A549 (cell line): ENCODE measurements around the gene IL18BP. TPM values are rescaled to one million over a fixed set of nuclear protein-coding genes. Genes with fewer than 3 reads are reported as not detected.

ENCODE experiments used
- ATAC-seq, 2 experiments: fragments of 200-7000 bp in 1 of 2; fragments of >200 bp in 1 of 2; cut with Nextera tagmentation in 1 of 2; cut with Tn5 transposase in 1 of 2; 3 replicates each; pipeline versions ENCODE4 v1.8.0 to v1.9.1; 2018 to 2020; ENCODE audit warnings: mild to moderate bottlenecking in 1 of 2, moderate library complexity in 1 of 2
- CTCF ChIA-PET: fragments of 300-600 bp; sonication (Branson Sonifier 250); formaldehyde crosslinking; extraction: SDS; loops from one replicate; lab custom pipeline; 2021; ENCODE audit warnings: antibody characterized with exemption, inconsistent platforms; lab: Yijun Ruan, JAX
- POLR2A ChIA-PET: fragments of 350-600 bp; formaldehyde crosslinking; extraction: SDS; loops from one replicate; lab custom pipeline; 2021; ENCODE audit warnings: antibody characterized with exemption, inconsistent platforms; lab: Yijun Ruan, JAX
- DNase-seq, 2 experiments: peaks; one replicate each; pipeline versions ENCODE4 v3.0.0 to v3.0.0-alpha.2; 2011 to 2016; ENCODE audit warnings: low read depth in 1 of 2, low spot score in 1 of 2
- FAIRE-seq: peaks from 2 replicates; lab custom pipeline; 2011; peaks lifted over from hg19 to GRCh38; lab: Jason Lieb, UNC
- H3K27ac ChIP-seq, 2 experiments: fragments of >200 bp; sonication (Bioruptor Twin); formaldehyde crosslinking; 3 replicates each; pipeline ENCODE4 v1.5.1; 2016 to 2017
- H3K4me1 ChIP-seq: fragments of >200 bp; sonication (Bioruptor Twin); formaldehyde crosslinking; 3 replicates; pipeline ENCODE4 v1.6.1; 2016
- H3K4me2 ChIP-seq: fragments of >200 bp; sonication (Bioruptor Twin); formaldehyde crosslinking; 3 replicates; pipeline ENCODE4 v1.6.1; 2016
- H3K4me3 ChIP-seq: fragments of >200 bp; sonication (Bioruptor Twin); formaldehyde crosslinking; 3 replicates; pipeline ENCODE4 v1.5.1; 2016
- H3K9me3 ChIP-seq: fragments of >200 bp; sonication (Bioruptor Twin); formaldehyde crosslinking; 3 replicates; pipeline ENCODE4 v1.6.1; 2016
- CHD2 ChIP-seq: fragments of 150-350 bp; IDR thresholded peaks from 2 replicates; pipeline ENCODE4 v1.6.1; 2014; ENCODE audit warnings: low read length; ENCODE audit not compliant: partially characterized antibody
- ESRRA ChIP-seq: fragments of 150-350 bp; IDR thresholded peaks from 2 replicates; pipeline ENCODE4 v1.6.1; 2014; ENCODE audit warnings: mild to moderate bottlenecking, low read length, borderline replicate concordance
- FOSB ChIP-seq: fragments of 250-450 bp; sonication (Bioruptor Pico); IDR thresholded peaks from 2 replicates; pipeline ENCODE4 v1.5.0; 2020; ENCODE audit warnings: mild to moderate bottlenecking, moderate library complexity
- FOXS1 ChIP-seq: fragments of 250-450 bp; sonication (Bioruptor Pico); IDR thresholded peaks from 2 replicates; pipeline ENCODE4 v1.5.0; 2020; ENCODE audit warnings: mild to moderate bottlenecking, moderate library complexity
- HMGXB4 ChIP-seq: fragments of 250-450 bp; sonication (Bioruptor Pico); IDR thresholded peaks from 2 replicates; pipeline ENCODE4 v1.5.0; 2021; ENCODE audit warnings: mild to moderate bottlenecking, moderate library complexity, borderline replicate concordance
- JUN ChIP-seq, 2 experiments: fragments of >200 bp; sonication (Bioruptor Twin); formaldehyde crosslinking; IDR thresholded peaks; 2 replicates in 1 of 2; 3 replicates in 1 of 2; pipeline ENCODE4 v1.6.1; 2016 to 2017
- JUNB ChIP-seq: fragments of >200 bp; sonication (Bioruptor Twin); formaldehyde crosslinking; IDR thresholded peaks from 2 replicates; pipeline ENCODE4 v1.6.1; 2016
- KDM5A ChIP-seq: fragments of 200-600 bp; sonication (generic); IDR thresholded peaks from 2 replicates; pipeline ENCODE4 v1.6.1; 2016; ENCODE audit warnings: antibody characterized with exemption, mild to moderate bottlenecking
- MAX ChIP-seq: IDR thresholded peaks from 2 replicates; pipeline ENCODE4 v1.6.1; 2012
- MAZ ChIP-seq: fragments of 150-350 bp; IDR thresholded peaks from 2 replicates; pipeline ENCODE4 v1.6.1; 2014; ENCODE audit warnings: antibody characterized with exemption, low read depth, low read length, borderline replicate concordance
- MYC ChIP-seq: IDR thresholded peaks from 2 replicates; pipeline ENCODE4 v1.6.1; 2012; ENCODE audit warnings: mild to moderate bottlenecking, inconsistent platforms, low read length, improper control_type of control experiment, borderline replicate concordance
- PHF8 ChIP-seq: fragments of 200-600 bp; sonication (generic); IDR thresholded peaks from 2 replicates; pipeline ENCODE4 v1.6.1; 2016; ENCODE audit warnings: low read depth, mild to moderate bottlenecking, antibody characterized with exemption, moderate library complexity, borderline replicate concordance
- POLR2A ChIP-seq: IDR thresholded peaks from 2 replicates; pipeline ENCODE4 v1.6.1; 2012; ENCODE audit warnings: mild to moderate bottlenecking, low read length
- RAD21 ChIP-seq, 2 experiments: fragments of >200 bp in 1 of 2; sonication (Bioruptor Twin) in 1 of 2; formaldehyde crosslinking in 1 of 2; IDR thresholded peaks in 1 of 2; conservative IDR thresholded peaks in 1 of 2; 2 replicates in 1 of 2; 3 replicates in 1 of 2; pipeline ENCODE4 v1.6.1; 2012 to 2018; ENCODE audit warnings: inconsistent platforms in 1 of 2
- RCOR1 ChIP-seq: fragments of 150-350 bp; IDR thresholded peaks from 2 replicates; pipeline ENCODE4 v1.6.1; 2014; ENCODE audit warnings: antibody characterized with exemption, low read length, low read depth
- SREBF2 ChIP-seq: fragments of 450-650 bp; IDR thresholded peaks from 2 replicates; pipeline ENCODE4 v1.6.1; 2014; ENCODE audit warnings: mild to moderate bottlenecking, moderate library complexity
- TFCP2L1 ChIP-seq: fragments of 250-450 bp; sonication (Bioruptor Pico); IDR thresholded peaks from 2 replicates; pipeline ENCODE4 v1.5.0; 2021; ENCODE audit warnings: mild to moderate bottlenecking
- WGBS: methylation state at CpG from one replicate; pipeline ENCODE4 v1.1.6; 2017; ENCODE audit errors: missing lambda C conversion rate; 5-methylcytosine and 5-hydroxymethylcytosine counted together
- polyA plus RNA-seq, 4 experiments: library from polyadenylated mRNA; depleted of rRNA in 3 of 4; stranded (reverse); fragments of >200 nt; fragmentation: RNase III in 1 of 4; extraction: RNeasy Plus Mini Kit Qiagen cat#74134 plus additional on column Dnase treatment in 1 of 4; gene quantifications; 2 replicates in 3 of 4; 3 replicates in 1 of 4; pipeline ENCODE4 v1.2.3, GENCODE V29; 2011 to 2017
- TF ChIP-seq, protein P1 (sequence below): fragments of >200 bp; sonication (Bioruptor Twin); formaldehyde crosslinking; IDR thresholded peaks from 3 replicates; pipeline ENCODE4 v1.6.1; 2016
- TF ChIP-seq, protein P2 (sequence below): fragments of >200 bp; sonication (Bioruptor Twin); formaldehyde crosslinking; IDR thresholded peaks from 3 replicates; pipeline ENCODE4 v1.5.1; 2016
- TF ChIP-seq, protein P3 (sequence below): fragments of 200-600 bp; sonication (generic); IDR thresholded peaks from 2 replicates; pipeline ENCODE4 v1.6.1; 2016; ENCODE audit warnings: antibody characterized with exemption, mild to moderate bottlenecking, moderate library complexity
- TF ChIP-seq, protein P4 (sequence below): fragments of >200 bp; sonication (Bioruptor Twin); formaldehyde crosslinking; IDR thresholded peaks from 2 replicates; pipeline ENCODE4 v1.6.1; 2016
- TF ChIP-seq, protein P5 (sequence below): fragments of 450-650 bp; IDR thresholded peaks from 2 replicates; pipeline ENCODE4 v1.6.1; 2014; ENCODE audit warnings: antibody characterized with exemption

IL18BP gene
- polyA plus RNA-seq, 2 of the 4 experiments (the other 2 are of a cell fraction): 6.0 to 7.6 TPM

DNA sequence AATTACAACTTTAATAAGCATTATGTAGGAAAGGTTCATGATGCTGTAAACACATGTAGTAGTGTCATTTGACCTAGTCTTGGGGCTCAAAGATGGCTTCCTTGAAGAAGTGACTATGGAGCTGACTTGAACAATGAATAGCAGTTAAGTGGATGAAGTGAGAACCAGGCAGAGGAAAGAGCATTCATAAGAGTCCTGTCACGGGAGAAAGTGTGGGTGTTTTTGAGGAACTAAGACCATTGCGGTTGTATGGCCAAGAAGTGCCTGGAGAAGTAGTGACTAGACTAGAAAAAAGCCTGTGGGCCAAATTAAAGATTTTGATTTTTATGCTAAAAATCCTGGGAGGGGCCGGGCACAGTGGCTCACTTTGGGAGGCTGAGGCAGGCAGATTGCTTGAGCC, 7.2 kb upstream of the IL18BP start:
- H3K9me3 ChIP-seq: no peaks in the 10 kb centered on the region
- DNase-seq (no peak), FAIRE-seq (no peak), ATAC-seq (no peak)
- H3K4me2 ChIP-seq: no peak overlapping the region
- 91% methylated on average over 3 of the region's 3 CpGs for WGBS
- no peak overlapping the region for H3K27ac ChIP-seq
- CTCF ChIA-PET: interaction anchor here (1.0 to 8.3 kb wide), 4 partner anchors 14 to 439 kb away, joined by 3 to 60 read pairs (median 6); no protein-coding TSS in a partner anchor
- POLR2A ChIA-PET: no interaction called here
- no peak overlapping the region for H3K4me3 ChIP-seq
- TF ChIP-seq RAD21 (conservative IDR thresholded peaks at IDR 0.05 in 1 of 2, IDR thresholded peaks at IDR 0.05 in 1 of 2) (no peak), RCOR1 (no peak), MAZ (no peak), KDM5A (no peak)
- H3K4me1 ChIP-seq: 0 out of 3 replicates have a peak, but pooled peaks cover 4% of the 10 kb centered on the region

- no peak for FAIRE-seq
- 85% methylated on average over 3 of the region's 3 CpGs for WGBS
- POLR2A ChIA-PET: no interaction called here
- Histone ChIP-seq H3K4me2 (no peak overlapping the region), H3K4me1 (no peaks in the 10 kb centered on the region), H3K9me3 (no peaks in the 10 kb centered on the region), H3K27ac (no peak overlapping the region), H3K4me3 (no peak overlapping the region)
- DNase-seq: no peak
- TF ChIP-seq CHD2 (no peak), ESRRA (no peak), JUN (IDR thresholded peaks at IDR 0.05) (no peak), MYC (no peak), KDM5A (no peak), TFCP2L1 (no peak), FOSB (CRISPR knock-in tag) (no peak), FOXS1 (CRISPR knock-in tag) (no peak), MAX (no peak), PHF8 (no peak), RCOR1 (no peak), POLR2A (no peak), SREBF2 (no peak), HMGXB4 (CRISPR knock-in tag) (no peak), JUNB (no peak)
- TF ChIP-seq, protein P1, sequence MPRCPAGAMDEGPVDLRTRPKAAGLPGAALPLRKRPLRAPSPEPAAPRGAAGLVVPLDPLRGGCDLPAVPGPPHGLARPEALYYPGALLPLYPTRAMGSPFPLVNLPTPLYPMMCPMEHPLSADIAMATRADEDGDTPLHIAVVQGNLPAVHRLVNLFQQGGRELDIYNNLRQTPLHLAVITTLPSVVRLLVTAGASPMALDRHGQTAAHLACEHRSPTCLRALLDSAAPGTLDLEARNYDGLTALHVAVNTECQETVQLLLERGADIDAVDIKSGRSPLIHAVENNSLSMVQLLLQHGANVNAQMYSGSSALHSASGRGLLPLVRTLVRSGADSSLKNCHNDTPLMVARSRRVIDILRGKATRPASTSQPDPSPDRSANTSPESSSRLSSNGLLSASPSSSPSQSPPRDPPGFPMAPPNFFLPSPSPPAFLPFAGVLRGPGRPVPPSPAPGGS: no peak
- TF ChIP-seq, protein P2, sequence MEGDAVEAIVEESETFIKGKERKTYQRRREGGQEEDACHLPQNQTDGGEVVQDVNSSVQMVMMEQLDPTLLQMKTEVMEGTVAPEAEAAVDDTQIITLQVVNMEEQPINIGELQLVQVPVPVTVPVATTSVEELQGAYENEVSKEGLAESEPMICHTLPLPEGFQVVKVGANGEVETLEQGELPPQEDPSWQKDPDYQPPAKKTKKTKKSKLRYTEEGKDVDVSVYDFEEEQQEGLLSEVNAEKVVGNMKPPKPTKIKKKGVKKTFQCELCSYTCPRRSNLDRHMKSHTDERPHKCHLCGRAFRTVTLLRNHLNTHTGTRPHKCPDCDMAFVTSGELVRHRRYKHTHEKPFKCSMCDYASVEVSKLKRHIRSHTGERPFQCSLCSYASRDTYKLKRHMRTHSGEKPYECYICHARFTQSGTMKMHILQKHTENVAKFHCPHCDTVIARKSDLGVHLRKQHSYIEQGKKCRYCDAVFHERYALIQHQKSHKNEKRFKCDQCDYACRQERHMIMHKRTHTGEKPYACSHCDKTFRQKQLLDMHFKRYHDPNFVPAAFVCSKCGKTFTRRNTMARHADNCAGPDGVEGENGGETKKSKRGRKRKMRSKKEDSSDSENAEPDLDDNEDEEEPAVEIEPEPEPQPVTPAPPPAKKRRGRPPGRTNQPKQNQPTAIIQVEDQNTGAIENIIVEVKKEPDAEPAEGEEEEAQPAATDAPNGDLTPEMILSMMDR: no peak
- TF ChIP-seq, protein P3, sequence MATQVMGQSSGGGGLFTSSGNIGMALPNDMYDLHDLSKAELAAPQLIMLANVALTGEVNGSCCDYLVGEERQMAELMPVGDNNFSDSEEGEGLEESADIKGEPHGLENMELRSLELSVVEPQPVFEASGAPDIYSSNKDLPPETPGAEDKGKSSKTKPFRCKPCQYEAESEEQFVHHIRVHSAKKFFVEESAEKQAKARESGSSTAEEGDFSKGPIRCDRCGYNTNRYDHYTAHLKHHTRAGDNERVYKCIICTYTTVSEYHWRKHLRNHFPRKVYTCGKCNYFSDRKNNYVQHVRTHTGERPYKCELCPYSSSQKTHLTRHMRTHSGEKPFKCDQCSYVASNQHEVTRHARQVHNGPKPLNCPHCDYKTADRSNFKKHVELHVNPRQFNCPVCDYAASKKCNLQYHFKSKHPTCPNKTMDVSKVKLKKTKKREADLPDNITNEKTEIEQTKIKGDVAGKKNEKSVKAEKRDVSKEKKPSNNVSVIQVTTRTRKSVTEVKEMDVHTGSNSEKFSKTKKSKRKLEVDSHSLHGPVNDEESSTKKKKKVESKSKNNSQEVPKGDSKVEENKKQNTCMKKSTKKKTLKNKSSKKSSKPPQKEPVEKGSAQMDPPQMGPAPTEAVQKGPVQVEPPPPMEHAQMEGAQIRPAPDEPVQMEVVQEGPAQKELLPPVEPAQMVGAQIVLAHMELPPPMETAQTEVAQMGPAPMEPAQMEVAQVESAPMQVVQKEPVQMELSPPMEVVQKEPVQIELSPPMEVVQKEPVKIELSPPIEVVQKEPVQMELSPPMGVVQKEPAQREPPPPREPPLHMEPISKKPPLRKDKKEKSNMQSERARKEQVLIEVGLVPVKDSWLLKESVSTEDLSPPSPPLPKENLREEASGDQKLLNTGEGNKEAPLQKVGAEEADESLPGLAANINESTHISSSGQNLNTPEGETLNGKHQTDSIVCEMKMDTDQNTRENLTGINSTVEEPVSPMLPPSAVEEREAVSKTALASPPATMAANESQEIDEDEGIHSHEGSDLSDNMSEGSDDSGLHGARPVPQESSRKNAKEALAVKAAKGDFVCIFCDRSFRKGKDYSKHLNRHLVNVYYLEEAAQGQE: no peak
- TF ChIP-seq, protein P4, sequence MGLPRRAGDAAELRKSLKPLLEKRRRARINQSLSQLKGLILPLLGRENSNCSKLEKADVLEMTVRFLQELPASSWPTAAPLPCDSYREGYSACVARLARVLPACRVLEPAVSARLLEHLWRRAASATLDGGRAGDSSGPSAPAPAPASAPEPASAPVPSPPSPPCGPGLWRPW: no peak
- TF ChIP-seq, protein P5, sequence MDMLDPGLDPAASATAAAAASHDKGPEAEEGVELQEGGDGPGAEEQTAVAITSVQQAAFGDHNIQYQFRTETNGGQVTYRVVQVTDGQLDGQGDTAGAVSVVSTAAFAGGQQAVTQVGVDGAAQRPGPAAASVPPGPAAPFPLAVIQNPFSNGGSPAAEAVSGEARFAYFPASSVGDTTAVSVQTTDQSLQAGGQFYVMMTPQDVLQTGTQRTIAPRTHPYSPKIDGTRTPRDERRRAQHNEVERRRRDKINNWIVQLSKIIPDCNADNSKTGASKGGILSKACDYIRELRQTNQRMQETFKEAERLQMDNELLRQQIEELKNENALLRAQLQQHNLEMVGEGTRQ: no peak
- CTCF ChIA-PET: interaction anchor here (8.3 kb wide), 1 partner anchor 14 kb away, joined by 60 read pairs; no protein-coding TSS in a partner anchor
- ATAC-seq: no peak
These were observed 6.5 kb upstream of the IL18BP start for GRCh38 chr11:71992136-71992730.
